Liver (tissue), 9 donors: ENCODE results near the gene MYOM3. TPM values are rescaled to one million over a fixed set of nuclear protein-coding genes. Genes with fewer than 3 reads are reported as not detected.

Source experiments
- DNase-seq: peaks from one replicate; pipeline ENCODE4 v3.0.0-alpha.2; 2017; ENCODE audit warnings: low spot score
- H3K27ac ChIP-seq, 2 donors: one replicate each; pipeline ENCODE4 v1.7.0; 2013; ENCODE audit warnings: inconsistent platforms in 2 of 2, low read length in 2 of 2, control low read depth in 1 of 2, low read depth in 1 of 2, mild to moderate bottlenecking in 1 of 2
- H3K27me3 ChIP-seq, 4 donors: one replicate each; pipeline versions ENCODE4 v1.6.1 to v1.7.0; 2013; ENCODE audit warnings: low read length in 3 of 4, inconsistent platforms in 1 of 4, mild to moderate bottlenecking in 1 of 4, moderate library complexity in 1 of 4; ENCODE audit not compliant: control insufficient read depth in 4 of 4, insufficient read depth in 4 of 4
- H3K36me3 ChIP-seq, 4 donors: one replicate each; pipeline versions ENCODE4 v1.6.1 to v1.7.0; 2013; ENCODE audit warnings: low read length in 3 of 4, mild to moderate bottlenecking in 3 of 4, low read depth in 1 of 4, moderate library complexity in 1 of 4; ENCODE audit not compliant: control insufficient read depth in 4 of 4, insufficient read depth in 3 of 4
- H3K4me1 ChIP-seq, 4 donors: one replicate each; pipeline versions ENCODE4 v1.6.1 to v1.7.0; 2013; ENCODE audit warnings: low read length in 3 of 4, mild to moderate bottlenecking in 3 of 4, moderate library complexity in 1 of 4; ENCODE audit not compliant: control insufficient read depth in 4 of 4, insufficient read depth in 4 of 4
- H3K4me3 ChIP-seq, 3 donors: one replicate each; pipeline versions ENCODE4 v1.6.1 to v1.7.0; 2013; ENCODE audit warnings: low read length in 3 of 3, control low read depth in 1 of 3, low read depth in 1 of 3, mild to moderate bottlenecking in 1 of 3
- H3K9ac ChIP-seq, 2 donors: one replicate each; pipeline ENCODE4 v1.7.0; 2013; ENCODE audit warnings: low read length in 2 of 2, mild to moderate bottlenecking in 2 of 2, moderate library complexity in 2 of 2, control low read depth in 1 of 2, low read depth in 1 of 2
- H3K9me3 ChIP-seq, 4 donors: one replicate each; pipeline versions ENCODE4 v1.6.1 to v1.7.0; 2013; ENCODE audit warnings: low read length in 3 of 4; ENCODE audit not compliant: control insufficient read depth in 4 of 4
- EGR1 ChIP-seq, 2 donors: IDR thresholded peaks; 2 replicates each; pipeline ENCODE4 v1.6.1; 2016 to 2018; ENCODE audit warnings: antibody characterized with exemption in 2 of 2, low read depth in 2 of 2
- FOXA1 ChIP-seq: IDR thresholded peaks from 2 replicates; pipeline ENCODE4 v1.6.1; 2016; ENCODE audit warnings: antibody characterized with exemption
- FOXA2 ChIP-seq: IDR thresholded peaks from 2 replicates; pipeline ENCODE4 v1.6.1; 2016; ENCODE audit warnings: antibody characterized with exemption
- GABPA ChIP-seq, 2 donors: IDR thresholded peaks in 1 of 2; conservative IDR thresholded peaks in 1 of 2; 2 replicates each; pipeline ENCODE4 v1.6.1; 2016; ENCODE audit warnings: antibody characterized with exemption in 2 of 2, mild to moderate bottlenecking in 1 of 2, moderate library complexity in 1 of 2
- HNF4A ChIP-seq, 2 donors: conservative IDR thresholded peaks; 2 replicates each; pipeline ENCODE4 v1.6.1; 2016; ENCODE audit warnings: antibody characterized with exemption in 2 of 2, mild to moderate bottlenecking in 2 of 2
- HNF4G ChIP-seq: IDR thresholded peaks from 2 replicates; pipeline ENCODE4 v1.6.1; 2016; ENCODE audit warnings: antibody characterized with exemption
- JUND ChIP-seq, 2 donors: IDR thresholded peaks; 2 replicates each; pipeline ENCODE4 v1.6.1; 2016; ENCODE audit warnings: antibody characterized with exemption in 2 of 2
- NR2F2 ChIP-seq: IDR thresholded peaks from 2 replicates; pipeline ENCODE4 v1.6.1; 2016; ENCODE audit warnings: antibody characterized with exemption
- RAD21 ChIP-seq, 2 donors: IDR thresholded peaks; 2 replicates each; pipeline ENCODE4 v1.6.1; 2016; ENCODE audit warnings: antibody characterized with exemption in 2 of 2, mild to moderate bottlenecking in 2 of 2
- RXRA ChIP-seq, 2 donors: IDR thresholded peaks; 2 replicates each; pipeline ENCODE4 v1.6.1; 2017 to 2018; ENCODE audit warnings: antibody characterized with exemption in 2 of 2, mild to moderate bottlenecking in 1 of 2
- SP1 ChIP-seq: IDR thresholded peaks from 2 replicates; pipeline ENCODE4 v1.6.1; 2018; ENCODE audit warnings: antibody characterized with exemption, mild to moderate bottlenecking
- TAF1 ChIP-seq: conservative IDR thresholded peaks from 2 replicates; pipeline ENCODE4 v1.6.1; 2016; ENCODE audit warnings: antibody characterized with exemption, mild to moderate bottlenecking
- YY1 ChIP-seq: IDR thresholded peaks from 2 replicates; pipeline ENCODE4 v1.6.1; 2016; ENCODE audit warnings: antibody characterized with exemption, mild to moderate bottlenecking
- WGBS: extraction: QIAGEN DNeasy Blood & Tissue Kit; methylation state at CpG from one replicate; pipeline ENCODE4 v1.1.7; 2013; 5-methylcytosine and 5-hydroxymethylcytosine counted together
- polyA plus RNA-seq, 2 donors: library from polyadenylated mRNA; stranded (reverse) in 1 of 2; unstranded in 1 of 2; fragments of 200-250 nt in 1 of 2; fragments of >200 nt in 1 of 2; fragmentation: Nextera tagmentation in 1 of 2; extraction: Ambion mirVana in 1 of 2; gene quantifications; one replicate each; pipeline versions ENCODE4 v1.2.1 to v1.2.3, GENCODE V29; 2013 to 2015
- total RNA-seq, 2 donors: library from RNA; depleted of rRNA; stranded (reverse); fragments of >200 nt; gene quantifications; one replicate each; pipeline ENCODE4 v1.2.3, GENCODE V29; 2014
- TF ChIP-seq, protein P1 (sequence below): fragments of 150-350 bp; IDR thresholded peaks from 2 replicates; pipeline ENCODE4 v1.5.1; 2017; ENCODE audit warnings: improper control_type of control experiment, low read depth, low read length; ENCODE audit not compliant: missing input control
- TF ChIP-seq, protein P2 (sequence below): IDR thresholded peaks from 2 replicates; pipeline ENCODE4 v1.6.1; 2016; ENCODE audit warnings: antibody characterized with exemption, mild to moderate bottlenecking
- TF ChIP-seq, protein P3 (sequence below): IDR thresholded peaks from 2 replicates; pipeline ENCODE4 v1.6.1; 2016; ENCODE audit warnings: antibody characterized with exemption
- TF ChIP-seq, protein P4 (sequence below): IDR thresholded peaks from 2 replicates; pipeline ENCODE4 v1.6.1; 2016; ENCODE audit warnings: antibody characterized with exemption
- TF ChIP-seq, protein P5 (sequence below): IDR thresholded peaks from 2 replicates; pipeline ENCODE4 v1.6.1; 2016; ENCODE audit warnings: antibody characterized with exemption
- donor health status: healthy.
- donor health status: healthy.
- donor health status: healthy.
- donor health status: healthy.
- donor health status: healthy.

Gene MYOM3
- total and polyA plus RNA-seq, 4 donors: 0.01 to 0.17 (median 0.05) TPM; not detected in 1

DNA sequence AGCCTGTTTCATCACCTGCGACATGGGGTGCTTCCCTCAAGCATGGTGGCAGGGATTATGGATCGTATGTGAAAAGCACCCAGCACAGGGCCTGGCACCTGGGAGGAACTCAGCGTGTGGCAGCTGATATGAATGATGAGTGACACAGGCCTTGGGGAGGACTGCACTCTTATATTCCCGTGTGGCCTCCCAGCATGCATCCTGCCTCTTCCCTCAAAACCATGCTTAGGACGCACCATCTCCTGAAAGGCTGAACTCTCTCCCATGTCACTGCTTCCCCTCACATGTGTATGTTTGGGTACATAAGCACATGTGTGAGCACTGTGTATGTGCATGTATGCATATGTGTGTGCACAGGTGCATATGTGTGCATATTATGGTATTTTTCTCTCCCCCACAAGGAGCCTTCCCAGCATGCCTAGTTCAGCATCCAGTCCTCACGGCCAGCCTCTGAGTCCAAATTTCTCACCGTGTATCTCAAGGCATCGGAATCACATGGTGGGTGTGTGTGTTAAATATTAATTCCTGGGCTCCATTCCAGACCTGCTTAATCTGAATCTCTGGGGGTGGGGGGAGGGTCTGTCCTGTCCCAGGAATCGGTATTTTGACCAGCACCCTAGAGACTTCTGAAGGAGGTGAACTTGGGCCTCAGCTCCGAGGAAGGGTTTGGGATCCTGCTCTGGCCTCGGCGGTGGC lies 12.8 kb downstream of the MYOM3 start:
- H3K36me3 ChIP-seq: no peaks in the 10 kb centered on the region
- TF ChIP-seq RAD21 (IDR thresholded peaks at IDR 0.05) (no peak), GABPA (IDR thresholded peaks at IDR 0.05 in 1 of 2, conservative IDR thresholded peaks at IDR 0.05 in 1 of 2) (no peak), JUND (IDR thresholded peaks at IDR 0.05) (no peak), RXRA (IDR thresholded peaks at IDR 0.05) (no peak), FOXA1 (no peak), TAF1 (no peak), FOXA2 (no peak), NR2F2 (no peak), EGR1 (IDR thresholded peaks at IDR 0.05; ENCODE audit: low read depth in 2 of 2) (no peak), HNF4A (conservative IDR thresholded peaks at IDR 0.05) (no peak), YY1 (no peak)
- TF ChIP-seq, protein P1, sequence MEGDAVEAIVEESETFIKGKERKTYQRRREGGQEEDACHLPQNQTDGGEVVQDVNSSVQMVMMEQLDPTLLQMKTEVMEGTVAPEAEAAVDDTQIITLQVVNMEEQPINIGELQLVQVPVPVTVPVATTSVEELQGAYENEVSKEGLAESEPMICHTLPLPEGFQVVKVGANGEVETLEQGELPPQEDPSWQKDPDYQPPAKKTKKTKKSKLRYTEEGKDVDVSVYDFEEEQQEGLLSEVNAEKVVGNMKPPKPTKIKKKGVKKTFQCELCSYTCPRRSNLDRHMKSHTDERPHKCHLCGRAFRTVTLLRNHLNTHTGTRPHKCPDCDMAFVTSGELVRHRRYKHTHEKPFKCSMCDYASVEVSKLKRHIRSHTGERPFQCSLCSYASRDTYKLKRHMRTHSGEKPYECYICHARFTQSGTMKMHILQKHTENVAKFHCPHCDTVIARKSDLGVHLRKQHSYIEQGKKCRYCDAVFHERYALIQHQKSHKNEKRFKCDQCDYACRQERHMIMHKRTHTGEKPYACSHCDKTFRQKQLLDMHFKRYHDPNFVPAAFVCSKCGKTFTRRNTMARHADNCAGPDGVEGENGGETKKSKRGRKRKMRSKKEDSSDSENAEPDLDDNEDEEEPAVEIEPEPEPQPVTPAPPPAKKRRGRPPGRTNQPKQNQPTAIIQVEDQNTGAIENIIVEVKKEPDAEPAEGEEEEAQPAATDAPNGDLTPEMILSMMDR: no peak
- TF ChIP-seq, protein P2, sequence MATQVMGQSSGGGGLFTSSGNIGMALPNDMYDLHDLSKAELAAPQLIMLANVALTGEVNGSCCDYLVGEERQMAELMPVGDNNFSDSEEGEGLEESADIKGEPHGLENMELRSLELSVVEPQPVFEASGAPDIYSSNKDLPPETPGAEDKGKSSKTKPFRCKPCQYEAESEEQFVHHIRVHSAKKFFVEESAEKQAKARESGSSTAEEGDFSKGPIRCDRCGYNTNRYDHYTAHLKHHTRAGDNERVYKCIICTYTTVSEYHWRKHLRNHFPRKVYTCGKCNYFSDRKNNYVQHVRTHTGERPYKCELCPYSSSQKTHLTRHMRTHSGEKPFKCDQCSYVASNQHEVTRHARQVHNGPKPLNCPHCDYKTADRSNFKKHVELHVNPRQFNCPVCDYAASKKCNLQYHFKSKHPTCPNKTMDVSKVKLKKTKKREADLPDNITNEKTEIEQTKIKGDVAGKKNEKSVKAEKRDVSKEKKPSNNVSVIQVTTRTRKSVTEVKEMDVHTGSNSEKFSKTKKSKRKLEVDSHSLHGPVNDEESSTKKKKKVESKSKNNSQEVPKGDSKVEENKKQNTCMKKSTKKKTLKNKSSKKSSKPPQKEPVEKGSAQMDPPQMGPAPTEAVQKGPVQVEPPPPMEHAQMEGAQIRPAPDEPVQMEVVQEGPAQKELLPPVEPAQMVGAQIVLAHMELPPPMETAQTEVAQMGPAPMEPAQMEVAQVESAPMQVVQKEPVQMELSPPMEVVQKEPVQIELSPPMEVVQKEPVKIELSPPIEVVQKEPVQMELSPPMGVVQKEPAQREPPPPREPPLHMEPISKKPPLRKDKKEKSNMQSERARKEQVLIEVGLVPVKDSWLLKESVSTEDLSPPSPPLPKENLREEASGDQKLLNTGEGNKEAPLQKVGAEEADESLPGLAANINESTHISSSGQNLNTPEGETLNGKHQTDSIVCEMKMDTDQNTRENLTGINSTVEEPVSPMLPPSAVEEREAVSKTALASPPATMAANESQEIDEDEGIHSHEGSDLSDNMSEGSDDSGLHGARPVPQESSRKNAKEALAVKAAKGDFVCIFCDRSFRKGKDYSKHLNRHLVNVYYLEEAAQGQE: no peak
- TF ChIP-seq, protein P3, sequence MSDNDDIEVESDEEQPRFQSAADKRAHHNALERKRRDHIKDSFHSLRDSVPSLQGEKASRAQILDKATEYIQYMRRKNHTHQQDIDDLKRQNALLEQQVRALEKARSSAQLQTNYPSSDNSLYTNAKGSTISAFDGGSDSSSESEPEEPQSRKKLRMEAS: no peak
- 73% methylated on average over 12 of the region's 12 CpGs for WGBS
- H3K27me3 ChIP-seq: no peaks in the 10 kb centered on the region
- H3K27ac ChIP-seq: no peak overlapping the region
- no peaks in the 10 kb centered on the region for H3K9me3 ChIP-seq
- no peak overlapping the region for H3K9ac ChIP-seq
- H3K4me1 ChIP-seq: no peaks in the 10 kb centered on the region
- no peak for DNase-seq
- no peak overlapping the region for H3K4me3 ChIP-seq

DNA sequence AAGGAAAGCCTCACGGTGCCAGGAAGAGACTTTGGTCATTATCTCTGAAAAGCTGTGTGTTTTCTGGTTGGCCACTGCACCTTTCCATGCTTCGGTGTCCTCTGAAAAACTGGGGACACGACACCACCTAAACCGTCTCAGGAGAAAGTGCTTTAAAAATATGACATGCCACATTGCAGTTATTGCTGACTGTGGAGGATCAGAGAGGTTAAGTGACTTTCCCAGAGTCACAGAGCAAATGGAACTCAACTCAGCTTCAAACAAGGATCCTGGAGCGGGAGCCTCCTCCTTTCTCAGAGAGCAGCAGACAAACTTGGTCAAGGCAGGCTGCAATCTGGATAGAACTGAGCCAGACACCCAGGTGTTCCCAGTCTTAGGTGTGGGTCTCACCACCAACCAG lies 13.8 kb downstream of the MYOM3 start:
- Histone ChIP-seq H3K27me3 (no peaks in the 10 kb centered on the region), H3K27ac (no peak overlapping the region), H3K9ac (no peak overlapping the region), H3K4me1 (no peaks in the 10 kb centered on the region), H3K4me3 (no peak overlapping the region), H3K36me3 (no peaks in the 10 kb centered on the region), H3K9me3 (no peaks in the 10 kb centered on the region)
- 93% methylated on average over 5 of the region's 5 CpGs for WGBS
- DNase-seq: no peak
- no peak for TF ChIP-seq HNF4G
- TF ChIP-seq, protein P3: no peak
- no peak for TF ChIP-seq TAF1
- TF ChIP-seq, protein P4, sequence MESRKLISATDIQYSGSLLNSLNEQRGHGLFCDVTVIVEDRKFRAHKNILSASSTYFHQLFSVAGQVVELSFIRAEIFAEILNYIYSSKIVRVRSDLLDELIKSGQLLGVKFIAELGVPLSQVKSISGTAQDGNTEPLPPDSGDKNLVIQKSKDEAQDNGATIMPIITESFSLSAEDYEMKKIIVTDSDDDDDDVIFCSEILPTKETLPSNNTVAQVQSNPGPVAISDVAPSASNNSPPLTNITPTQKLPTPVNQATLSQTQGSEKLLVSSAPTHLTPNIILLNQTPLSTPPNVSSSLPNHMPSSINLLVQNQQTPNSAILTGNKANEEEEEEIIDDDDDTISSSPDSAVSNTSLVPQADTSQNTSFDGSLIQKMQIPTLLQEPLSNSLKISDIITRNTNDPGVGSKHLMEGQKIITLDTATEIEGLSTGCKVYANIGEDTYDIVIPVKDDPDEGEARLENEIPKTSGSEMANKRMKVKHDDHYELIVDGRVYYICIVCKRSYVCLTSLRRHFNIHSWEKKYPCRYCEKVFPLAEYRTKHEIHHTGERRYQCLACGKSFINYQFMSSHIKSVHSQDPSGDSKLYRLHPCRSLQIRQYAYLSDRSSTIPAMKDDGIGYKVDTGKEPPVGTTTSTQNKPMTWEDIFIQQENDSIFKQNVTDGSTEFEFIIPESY: no peak
- TF ChIP-seq, protein P2: no peak
- TF ChIP-seq FOXA1: no peak
- no peak for TF ChIP-seq RXRA (IDR thresholded peaks at IDR 0.05)
- TF ChIP-seq JUND (IDR thresholded peaks at IDR 0.05): no peak
- no peak for TF ChIP-seq NR2F2
- no peak for TF ChIP-seq SP1
- no peak for TF ChIP-seq YY1
- no peak for TF ChIP-seq FOXA2
- TF ChIP-seq, protein P5, sequence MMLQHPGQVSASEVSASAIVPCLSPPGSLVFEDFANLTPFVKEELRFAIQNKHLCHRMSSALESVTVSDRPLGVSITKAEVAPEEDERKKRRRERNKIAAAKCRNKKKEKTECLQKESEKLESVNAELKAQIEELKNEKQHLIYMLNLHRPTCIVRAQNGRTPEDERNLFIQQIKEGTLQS: no peak
- TF ChIP-seq GABPA (IDR thresholded peaks at IDR 0.05 in 1 of 2, conservative IDR thresholded peaks at IDR 0.05 in 1 of 2): no peak
